ENCODE measurements around the gene CHRNA5. TPM values are rescaled to one million over a fixed set of nuclear protein-coding genes. Genes with fewer than 3 reads are reported as not detected.

The CHRNA5 gene
- total RNA-seq, 1 donor from 2014 or later = not detected

- intact Hi-C loops (cut with DNase I) = no loop called here
- no peaks in the 10 kb centered on the region for H3K9me3 ChIP-seq
- no peaks in the 10 kb centered on the region for H3K4me1 ChIP-seq
- H3K36me3 ChIP-seq = no peaks in the 10 kb centered on the region
- TF ChIP-seq CTCF (IDR thresholded peaks at IDR 0.05) = no peak
- H3K4me3 ChIP-seq = no peak overlapping the region
- no peaks in the 10 kb centered on the region for H3K27me3 ChIP-seq
- no peak for DNase-seq (ENCODE audit: low spot score in 2 of 2)
- H3K27ac ChIP-seq = no peak overlapping the region
These were observed 62.0 kb downstream of the CHRNA5 start for GRCh38 chr15:78627348-78627747.

GRCh38 chr15:78628227-78628626, 62.9 kb downstream of the CHRNA5 start:
- no peaks in the 10 kb centered on the region for H3K36me3 ChIP-seq
- no peak overlapping the region for H3K27ac ChIP-seq
- no peaks in the 10 kb centered on the region for H3K27me3 ChIP-seq
- H3K4me3 ChIP-seq = no peak overlapping the region
- intact Hi-C loops (cut with DNase I) = no loop called here
- TF ChIP-seq CTCF (IDR thresholded peaks at IDR 0.05) = no peak
- no peaks in the 10 kb centered on the region for H3K4me1 ChIP-seq
- DNase-seq (ENCODE audit: low spot score in 2 of 2) = no peak
- H3K9me3 ChIP-seq = no peaks in the 10 kb centered on the region

GRCh38 chr15:78629031-78629715, 63.9 kb downstream of the CHRNA5 start:
- intact Hi-C loops (cut with DNase I) = no loop called here
- H3K27ac ChIP-seq = no peak overlapping the region
- no peaks in the 10 kb centered on the region for H3K27me3 ChIP-seq
- H3K9me3 ChIP-seq = peaks cover 0 to 5% of the 10 kb centered on the region in 2 donors
- no peak for DNase-seq (ENCODE audit: low spot score in 2 of 2)
- no peak overlapping the region for H3K4me3 ChIP-seq
- H3K4me1 ChIP-seq = no peaks in the 10 kb centered on the region
- TF ChIP-seq CTCF (IDR thresholded peaks at IDR 0.05) = no peak
- no peaks in the 10 kb centered on the region for H3K36me3 ChIP-seq

GRCh38 chr15:78629716-78630065, 64.4 kb downstream of the CHRNA5 start:
- peaks cover 0 to 5% of the 10 kb centered on the region in 2 donors for H3K9me3 ChIP-seq
- DNase-seq (ENCODE audit: low spot score in 2 of 2) = no peak
- H3K4me1 ChIP-seq = no peaks in the 10 kb centered on the region
- no peak overlapping the region for H3K27ac ChIP-seq
- no peak for TF ChIP-seq CTCF (IDR thresholded peaks at IDR 0.05)
- no peaks in the 10 kb centered on the region for H3K36me3 ChIP-seq
- H3K27me3 ChIP-seq = no peaks in the 10 kb centered on the region
- intact Hi-C loops (cut with DNase I) = no loop called here
- no peak overlapping the region for H3K4me3 ChIP-seq

GRCh38 chr15:78630886-78631633, 65.7 kb downstream of the CHRNA5 start:
- intact Hi-C loops (cut with DNase I) = no loop called here
- no peaks in the 10 kb centered on the region for H3K36me3 ChIP-seq
- H3K9me3 ChIP-seq = peaks cover 0 to 5% of the 10 kb centered on the region in 2 donors
- H3K4me3 ChIP-seq = no peak overlapping the region
- H3K27ac ChIP-seq = no peak overlapping the region
- TF ChIP-seq CTCF (IDR thresholded peaks at IDR 0.05) = no peak
- no peaks in the 10 kb centered on the region for H3K4me1 ChIP-seq
- DNase-seq (ENCODE audit: low spot score in 2 of 2) = no peak
- no peaks in the 10 kb centered on the region for H3K27me3 ChIP-seq

Measured in ascending aorta (tissue), 2 donors.